K562 (cell line): ENCODE measurements around the gene IARS2. TPM values are rescaled to one million over a fixed set of nuclear protein-coding genes. Genes with fewer than 3 reads are reported as not detected.

Source experiments
- BRD9 ChIP-seq: fragments of 450-650 bp; IDR thresholded peaks from 2 replicates; pipeline ENCODE4 v1.6.1; 2018; ENCODE audit warnings: low read depth; ENCODE audit not compliant: partially characterized antibody
- C11orf30 ChIP-seq: fragments of 450-650 bp; IDR thresholded peaks from 2 replicates; pipeline ENCODE4 v1.6.1; 2016; ENCODE audit warnings: low read depth, mild to moderate bottlenecking
- KHSRP ChIP-seq: fragments of 450-650 bp; IDR thresholded peaks from 2 replicates; pipeline ENCODE4 v1.6.1; 2017
- MAFF ChIP-seq: IDR thresholded peaks from 2 replicates; pipeline ENCODE4 v1.6.1; 2012; ENCODE audit warnings: low read length, improper control_type of control experiment
- MAFG ChIP-seq: fragments of 450-650 bp; conservative IDR thresholded peaks from 2 replicates; pipeline ENCODE4 v1.6.1; 2016; ENCODE audit warnings: missing genetic modification characterization, missing compliant biosample characterization
- MEF2D ChIP-seq: conservative IDR thresholded peaks from 2 replicates; pipeline ENCODE4 v1.6.1; 2016; ENCODE audit warnings: low read depth, missing genetic modification characterization, missing compliant biosample characterization
- MEIS2 ChIP-seq: fragments of 450-650 bp; IDR thresholded peaks from 2 replicates; pipeline ENCODE4 v1.6.1; 2014; ENCODE audit warnings: mild to moderate bottlenecking; ENCODE audit not compliant: partially characterized antibody
- NR3C1 ChIP-seq: sonication (generic); formaldehyde crosslinking; IDR thresholded peaks from 2 replicates; pipeline ENCODE4 v1.8.1; 2022; ENCODE audit warnings: missing genetic modification reagents
- SLC30A9 ChIP-seq: fragments of 250-450 bp; sonication (Bioruptor Pico); IDR thresholded peaks from 2 replicates; pipeline ENCODE4 v1.8.0; 2022; ENCODE audit warnings: mild to moderate bottlenecking, moderate library complexity
- TAF7 ChIP-seq: fragments of 450-650 bp; IDR thresholded peaks from 2 replicates; pipeline ENCODE4 v1.6.1; 2016; ENCODE audit warnings: missing genetic modification characterization, missing compliant biosample characterization
- ZBED1 ChIP-seq: IDR thresholded peaks from 2 replicates; pipeline ENCODE4 v1.6.1; 2014
- ZNF24 ChIP-seq: fragments of 450-650 bp; IDR thresholded peaks from 2 replicates; pipeline ENCODE4 v1.6.1; 2016
- ZNF316 ChIP-seq: fragments of 450-650 bp; IDR thresholded peaks from 2 replicates; pipeline ENCODE4 v1.6.1; 2016
- ZNF583 ChIP-seq: fragments of 250-450 bp; sonication (Bioruptor Pico); IDR thresholded peaks from 2 replicates; pipeline ENCODE4 v1.4.0; 2020
- polyA plus RNA-seq, 8 experiments: library from polyadenylated mRNA; depleted of rRNA in 4 of 8; stranded (reverse) in 5 of 8; unstranded in 3 of 8; fragments of >200 nt; fragmentation: Nextera tagmentation in 2 of 8; fragmentation: Illumina TruSeq in 1 of 8; extraction: Ambion mirVana in 2 of 8; extraction: Trizol in 1 of 8; gene quantifications; 2 replicates each; pipeline versions ENCODE4 v1.2.1 to v1.2.3, GENCODE V29; 2011 to 2014; ENCODE audit warnings: inconsistent platforms in 1 of 8, missing spikeins in 1 of 8
- total RNA-seq, 7 experiments: library from RNA; depleted of rRNA in 6 of 7; stranded (reverse); fragments of >200 nt in 6 of 7; fragmentation: Illumina TruSeq in 2 of 7; extraction: Trizol in 2 of 7; gene quantifications; 2 replicates each; pipeline versions ENCODE4 v1.2.1 to v1.2.3, GENCODE V29; 2011 to 2021; ENCODE audit warnings: low replicate concordance in 1 of 7
- TF ChIP-seq, protein P1 (sequence below): fragments of 250-450 bp; sonication (Bioruptor Pico); IDR thresholded peaks from 2 replicates; pipeline ENCODE4 v1.4.0; 2020
- TF ChIP-seq, protein P2 (sequence below): fragments of 250-450 bp; sonication (Bioruptor Pico); IDR thresholded peaks from 2 replicates; pipeline ENCODE4 v1.9.0; 2021; ENCODE audit warnings: mild to moderate bottlenecking
- TF ChIP-seq, protein P3 (sequence below): fragments of 450-650 bp; IDR thresholded peaks from 2 replicates; pipeline ENCODE4 v1.6.1; 2016; ENCODE audit warnings: low read depth, mild to moderate bottlenecking, moderate library complexity

Gene IARS2
- total and polyA plus RNA-seq, 9 of the 15 experiments (the other 6 are each of a cell fraction or from before 2014, with no cell fraction given), result 39.6 to 127 (median 93.8) TPM

DNA sequence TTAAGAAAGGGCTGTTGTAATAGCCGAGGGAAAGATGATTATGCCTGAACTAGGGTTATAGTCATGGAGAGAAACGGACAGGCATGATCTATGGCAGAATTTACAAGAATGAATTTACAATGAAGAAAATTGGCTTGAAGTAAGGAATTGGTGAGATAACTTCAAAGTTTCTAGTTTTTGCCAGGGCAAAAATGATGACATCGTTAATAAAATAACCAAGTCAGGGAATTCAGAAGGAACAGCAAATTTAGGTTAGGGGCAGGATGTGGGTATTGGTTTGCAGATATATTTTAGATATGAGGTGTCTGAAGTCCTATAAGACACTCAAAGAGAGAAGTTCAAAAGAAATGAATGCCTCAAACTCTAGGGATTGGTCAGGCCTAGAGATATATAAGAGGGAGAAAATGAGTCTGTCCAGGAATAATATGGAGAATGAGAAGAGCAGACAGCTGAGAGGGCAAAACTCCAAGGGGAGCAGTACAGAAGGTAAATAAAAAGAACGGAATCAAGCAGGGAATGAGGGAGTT is 62.8 kb downstream of the IARS2 start (continued):
- TF ChIP-seq NR3C1, result no peak
- no peak for TF ChIP-seq ZNF583 (CRISPR knock-in tag)
- no peak for TF ChIP-seq ZNF24
- TF ChIP-seq MEF2D, result no peak
- TF ChIP-seq C11orf30, result peak; percentile 18; the same call in 1 of the 2 replicates
- TF ChIP-seq, protein P1, sequence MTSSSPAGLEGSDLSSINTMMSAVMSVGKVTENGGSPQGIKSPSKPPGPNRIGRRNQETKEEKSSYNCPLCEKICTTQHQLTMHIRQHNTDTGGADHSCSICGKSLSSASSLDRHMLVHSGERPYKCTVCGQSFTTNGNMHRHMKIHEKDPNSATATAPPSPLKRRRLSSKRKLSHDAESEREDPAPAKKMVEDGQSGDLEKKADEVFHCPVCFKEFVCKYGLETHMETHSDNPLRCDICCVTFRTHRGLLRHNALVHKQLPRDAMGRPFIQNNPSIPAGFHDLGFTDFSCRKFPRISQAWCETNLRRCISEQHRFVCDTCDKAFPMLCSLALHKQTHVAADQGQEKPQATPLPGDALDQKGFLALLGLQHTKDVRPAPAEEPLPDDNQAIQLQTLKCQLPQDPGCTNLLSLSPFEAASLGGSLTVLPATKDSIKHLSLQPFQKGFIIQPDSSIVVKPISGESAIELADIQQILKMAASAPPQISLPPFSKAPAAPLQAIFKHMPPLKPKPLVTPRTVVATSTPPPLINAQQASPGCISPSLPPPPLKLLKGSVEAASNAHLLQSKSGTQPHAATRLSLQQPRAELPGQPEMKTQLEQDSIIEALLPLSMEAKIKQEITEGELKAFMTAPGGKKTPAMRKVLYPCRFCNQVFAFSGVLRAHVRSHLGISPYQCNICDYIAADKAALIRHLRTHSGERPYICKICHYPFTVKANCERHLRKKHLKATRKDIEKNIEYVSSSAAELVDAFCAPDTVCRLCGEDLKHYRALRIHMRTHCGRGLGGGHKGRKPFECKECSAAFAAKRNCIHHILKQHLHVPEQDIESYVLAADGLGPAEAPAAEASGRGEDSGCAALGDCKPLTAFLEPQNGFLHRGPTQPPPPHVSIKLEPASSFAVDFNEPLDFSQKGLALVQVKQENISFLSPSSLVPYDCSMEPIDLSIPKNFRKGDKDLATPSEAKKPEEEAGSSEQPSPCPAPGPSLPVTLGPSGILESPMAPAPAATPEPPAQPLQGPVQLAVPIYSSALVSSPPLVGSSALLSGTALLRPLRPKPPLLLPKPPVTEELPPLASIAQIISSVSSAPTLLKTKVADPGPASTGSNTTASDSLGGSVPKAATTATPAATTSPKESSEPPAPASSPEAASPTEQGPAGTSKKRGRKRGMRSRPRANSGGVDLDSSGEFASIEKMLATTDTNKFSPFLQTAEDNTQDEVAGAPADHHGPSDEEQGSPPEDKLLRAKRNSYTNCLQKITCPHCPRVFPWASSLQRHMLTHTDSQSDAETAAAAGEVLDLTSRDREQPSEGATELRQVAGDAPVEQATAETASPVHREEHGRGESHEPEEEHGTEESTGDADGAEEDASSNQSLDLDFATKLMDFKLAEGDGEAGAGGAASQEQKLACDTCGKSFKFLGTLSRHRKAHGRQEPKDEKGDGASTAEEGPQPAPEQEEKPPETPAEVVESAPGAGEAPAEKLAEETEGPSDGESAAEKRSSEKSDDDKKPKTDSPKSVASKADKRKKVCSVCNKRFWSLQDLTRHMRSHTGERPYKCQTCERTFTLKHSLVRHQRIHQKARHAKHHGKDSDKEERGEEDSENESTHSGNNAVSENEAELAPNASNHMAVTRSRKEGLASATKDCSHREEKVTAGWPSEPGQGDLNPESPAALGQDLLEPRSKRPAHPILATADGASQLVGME (CRISPR knock-in tag), result no peak
- peak; percentile 29; the same call in 1 of the 2 replicates for TF ChIP-seq MAFG (tag)
- no peak for TF ChIP-seq SLC30A9
- no peak for TF ChIP-seq KHSRP
- TF ChIP-seq, protein P2, sequence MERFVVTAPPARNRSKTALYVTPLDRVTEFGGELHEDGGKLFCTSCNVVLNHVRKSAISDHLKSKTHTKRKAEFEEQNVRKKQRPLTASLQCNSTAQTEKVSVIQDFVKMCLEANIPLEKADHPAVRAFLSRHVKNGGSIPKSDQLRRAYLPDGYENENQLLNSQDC (CRISPR knock-in tag), result no peak
- TF ChIP-seq TAF7 (tag), result no peak
- peak; percentile 48; the same call in 1 of the 2 replicates for TF ChIP-seq MAFF
- TF ChIP-seq, protein P3, sequence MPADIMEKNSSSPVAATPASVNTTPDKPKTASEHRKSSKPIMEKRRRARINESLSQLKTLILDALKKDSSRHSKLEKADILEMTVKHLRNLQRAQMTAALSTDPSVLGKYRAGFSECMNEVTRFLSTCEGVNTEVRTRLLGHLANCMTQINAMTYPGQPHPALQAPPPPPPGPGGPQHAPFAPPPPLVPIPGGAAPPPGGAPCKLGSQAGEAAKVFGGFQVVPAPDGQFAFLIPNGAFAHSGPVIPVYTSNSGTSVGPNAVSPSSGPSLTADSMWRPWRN, result no peak
- TF ChIP-seq MEIS2, result no peak
- TF ChIP-seq BRD9, result no peak
- TF ChIP-seq ZBED1, result no peak
- TF ChIP-seq ZNF316, result peak; percentile 62
